ENCODE results near the gene PHACTR3.

The PHACTR3 gene

DNA sequence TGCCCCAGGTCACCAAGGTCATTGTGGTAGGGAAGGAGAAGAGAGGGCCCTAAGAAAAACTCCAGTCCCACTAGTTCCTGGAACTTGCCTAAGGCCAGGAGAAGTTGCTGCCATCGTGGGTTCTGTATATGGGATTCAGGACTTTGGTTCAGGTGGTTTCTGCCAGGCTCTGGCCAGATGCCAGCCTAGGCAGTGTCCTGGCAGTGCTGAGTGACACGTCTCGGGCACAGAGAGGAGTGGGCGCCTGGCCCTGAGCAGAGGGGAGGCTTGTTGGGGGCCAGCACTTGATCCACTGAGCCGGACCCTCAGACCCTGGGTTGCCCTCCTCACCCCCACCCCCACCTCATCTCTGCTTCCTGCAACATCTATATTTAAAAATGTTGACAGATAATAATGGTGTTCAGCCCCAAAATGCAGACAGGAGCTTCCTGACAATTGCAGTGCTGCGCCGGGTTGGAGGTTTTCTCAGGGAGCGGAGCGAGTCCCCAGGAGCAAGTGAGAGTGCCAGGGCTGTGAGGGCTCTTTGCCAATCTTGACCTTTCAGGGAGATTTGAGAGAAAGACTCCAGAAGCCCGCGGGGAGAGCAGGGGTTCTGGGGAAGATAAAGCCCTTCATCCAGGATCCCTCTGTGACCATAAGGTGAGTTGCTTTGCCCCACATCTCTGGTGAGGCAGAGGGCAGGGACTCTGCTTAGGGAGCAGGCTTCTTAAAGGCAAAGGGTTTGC is 71.9 kb downstream of the PHACTR3 start:
- no peak for DNase-seq

DNA sequence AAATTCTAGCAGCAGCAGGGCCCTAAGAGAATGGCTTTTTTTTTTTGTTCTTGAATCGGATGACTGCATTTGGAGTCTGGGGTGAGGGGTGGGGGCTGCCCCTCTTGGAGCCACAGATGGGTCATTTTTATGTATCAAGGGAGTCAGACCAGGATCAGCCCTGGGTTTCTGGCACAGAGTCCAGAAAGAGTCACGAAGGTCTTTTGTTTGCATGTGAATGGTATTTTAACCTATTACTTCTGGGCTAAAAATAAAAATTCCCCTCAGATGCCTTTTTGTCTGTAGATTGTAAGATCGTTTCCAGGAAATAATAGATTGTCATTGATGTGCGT is 72.5 kb downstream of the PHACTR3 start:
- DNase-seq = no peak

DNA sequence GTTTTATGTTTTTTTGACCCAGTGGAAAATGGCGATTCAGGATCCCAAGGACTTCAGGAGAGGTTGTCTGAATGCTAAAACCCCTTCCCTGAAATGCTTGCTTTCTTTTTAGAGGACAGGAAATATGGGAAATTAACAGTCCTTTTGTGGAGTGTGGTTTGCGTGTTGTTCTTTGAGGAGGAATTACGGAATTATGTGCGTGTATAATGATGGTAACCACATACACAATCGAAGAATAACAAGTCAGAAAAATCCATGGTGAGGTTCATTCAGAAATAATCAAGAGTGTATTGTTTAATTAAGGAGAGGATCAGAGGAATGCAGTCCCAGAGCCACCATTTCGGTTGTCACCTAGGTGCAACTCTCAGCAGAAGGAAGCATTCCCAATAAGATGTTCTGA is 73.2 kb downstream of the PHACTR3 start:
- DNase-seq = no peak

DNA sequence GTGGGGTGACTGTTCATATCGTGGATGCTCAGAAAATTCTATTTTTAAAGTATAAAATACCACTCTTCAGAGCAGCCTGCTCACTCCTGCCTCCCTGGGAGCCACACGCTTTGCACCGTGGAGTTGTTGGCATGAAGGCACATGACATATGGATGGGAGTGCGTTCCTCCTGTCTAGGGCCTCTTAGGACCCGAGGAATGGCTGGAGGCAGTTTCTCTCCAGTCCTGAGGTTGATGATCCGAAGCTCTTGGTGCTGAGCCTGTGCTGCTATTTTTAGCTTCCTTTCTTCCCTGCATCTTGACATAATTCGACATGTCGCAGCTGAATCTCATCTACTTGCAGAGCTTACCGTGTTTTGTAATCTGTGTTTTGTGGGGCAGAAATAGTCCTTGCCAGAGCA is 73.9 kb downstream of the PHACTR3 start:
- no peak for DNase-seq

DNA sequence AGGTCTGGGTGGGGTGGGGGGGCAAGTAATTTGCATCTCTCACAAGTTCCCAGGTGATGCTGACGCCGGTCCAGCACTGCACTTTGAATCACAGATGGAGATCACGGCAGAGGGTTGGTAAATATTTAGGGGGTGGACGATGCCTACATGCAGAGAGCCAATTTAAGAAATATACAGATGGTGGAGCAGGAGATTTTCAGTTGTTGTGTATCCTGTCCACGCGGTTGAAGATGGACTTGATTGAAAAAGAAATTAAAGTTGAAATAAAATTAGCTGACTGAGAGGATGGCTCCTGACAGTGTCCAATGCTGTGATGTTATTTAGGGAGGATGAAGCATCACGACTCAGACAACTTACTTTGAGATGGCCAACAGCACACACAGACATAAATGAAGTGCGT is 74.6 kb downstream of the PHACTR3 start:
- DNase-seq = no peak

DNA sequence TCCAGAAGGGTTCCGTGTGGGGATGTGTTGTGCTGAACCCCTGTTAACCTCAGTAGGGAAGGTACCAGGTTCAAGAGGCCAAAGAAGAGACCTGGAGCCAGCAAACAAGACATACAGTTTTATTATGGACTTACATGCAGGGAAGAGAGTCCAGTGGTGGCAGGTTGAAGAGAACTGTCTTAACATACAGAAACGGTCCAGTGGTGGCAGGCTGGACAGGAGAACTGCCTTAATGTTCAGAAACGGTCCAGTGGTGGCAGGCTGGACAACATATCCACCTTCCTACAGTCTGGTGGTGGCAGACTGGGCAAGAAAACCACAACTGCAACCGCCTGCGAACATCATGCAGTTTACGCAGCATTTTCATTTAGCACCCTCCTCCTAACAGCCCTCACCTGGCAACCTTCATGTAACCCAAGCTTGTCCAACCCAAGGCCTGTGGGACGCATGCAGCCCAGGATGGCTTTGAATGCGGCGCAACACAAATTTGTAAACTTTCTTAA is 75.9 kb downstream of the PHACTR3 start:
- no peak for DNase-seq

DNA sequence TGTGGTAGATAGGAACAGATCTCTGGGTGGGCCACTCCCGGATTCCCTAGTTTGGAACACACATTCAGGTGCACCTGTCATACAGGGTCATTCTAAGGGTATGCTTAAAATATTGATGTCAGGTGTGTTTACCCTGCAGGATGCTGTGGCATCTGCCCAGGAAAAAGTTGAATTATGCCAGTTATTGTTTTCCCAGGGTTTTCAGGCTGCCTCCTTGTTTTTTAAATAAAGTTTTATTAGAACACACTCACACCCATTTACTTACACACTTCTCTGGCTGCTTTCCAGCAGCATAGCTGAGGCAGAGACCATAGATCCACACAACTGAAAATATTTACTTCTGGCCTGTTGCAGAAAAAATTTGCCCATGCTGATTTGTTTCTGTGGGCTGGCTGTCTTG is 76.5 kb downstream of the PHACTR3 start:
- no peak for DNase-seq

DNA sequence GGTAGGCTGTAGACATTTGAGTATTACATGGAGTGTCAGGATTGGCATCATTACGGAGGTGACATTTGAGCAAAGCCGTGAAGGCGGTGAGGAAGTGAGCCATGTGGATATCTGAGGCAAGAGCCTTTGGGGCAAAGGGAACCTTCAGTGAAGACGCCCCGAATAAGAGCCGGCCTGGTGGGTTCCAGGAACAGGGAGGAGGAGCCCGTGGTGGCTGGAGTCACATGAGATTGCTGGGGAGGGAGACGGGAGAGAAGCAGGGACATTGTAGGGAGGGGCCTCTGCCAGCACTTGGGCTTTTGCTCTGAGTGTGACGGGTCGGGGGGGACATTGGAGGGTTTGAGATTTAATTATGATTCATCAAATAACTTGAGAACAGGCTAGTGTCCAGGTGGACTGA is 78.3 kb downstream of the PHACTR3 start:
- no peak for DNase-seq

DNA sequence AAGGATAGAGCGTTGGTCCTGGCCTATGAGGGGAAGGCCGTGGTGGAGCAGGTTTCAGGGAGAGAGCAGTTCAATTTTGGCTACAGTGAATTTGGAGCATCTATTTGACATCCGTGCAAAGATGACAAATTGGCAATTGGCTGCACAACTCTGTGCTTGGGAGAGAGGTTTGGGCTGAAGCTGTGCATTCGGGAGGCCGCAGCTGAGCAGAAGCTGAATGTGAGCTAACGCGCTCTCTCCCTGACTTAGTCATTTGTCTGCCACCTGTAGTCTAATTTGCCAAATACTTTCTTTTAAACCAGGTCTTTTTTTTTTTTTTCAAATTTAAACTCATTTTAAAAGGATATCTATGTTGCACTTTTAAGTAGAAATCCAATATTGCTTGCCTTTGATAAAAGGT is 78.8 kb downstream of the PHACTR3 start:
- no peak for DNase-seq

DNA sequence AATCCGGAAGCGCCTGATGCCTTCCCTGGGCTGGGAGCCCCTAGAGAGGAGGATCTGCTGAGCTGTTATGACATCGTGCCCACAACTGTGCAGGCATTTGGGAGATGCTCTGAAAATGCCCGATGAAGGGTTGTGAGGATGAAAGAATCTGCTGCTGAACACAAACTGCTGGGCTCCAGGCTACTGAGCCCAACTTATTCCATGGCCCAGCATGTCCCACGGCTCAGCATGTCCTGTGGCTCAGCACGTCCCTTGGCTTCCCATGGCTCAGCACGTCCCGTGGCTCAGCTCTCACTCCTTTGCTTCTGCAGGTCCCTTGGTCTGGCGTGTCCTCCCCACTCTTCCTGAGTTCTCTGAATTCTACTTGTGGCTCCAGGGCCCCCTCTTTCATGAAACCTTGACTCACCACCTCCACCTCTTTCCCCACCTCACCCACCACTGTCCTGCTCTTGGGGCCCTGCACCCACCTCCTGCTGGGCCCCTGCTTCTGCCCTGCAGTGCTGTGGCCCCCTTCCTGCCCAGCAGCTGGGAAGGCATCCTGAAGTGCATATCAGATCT is 80.4 kb downstream of the PHACTR3 start:
- DNase-seq = no peak

DNA sequence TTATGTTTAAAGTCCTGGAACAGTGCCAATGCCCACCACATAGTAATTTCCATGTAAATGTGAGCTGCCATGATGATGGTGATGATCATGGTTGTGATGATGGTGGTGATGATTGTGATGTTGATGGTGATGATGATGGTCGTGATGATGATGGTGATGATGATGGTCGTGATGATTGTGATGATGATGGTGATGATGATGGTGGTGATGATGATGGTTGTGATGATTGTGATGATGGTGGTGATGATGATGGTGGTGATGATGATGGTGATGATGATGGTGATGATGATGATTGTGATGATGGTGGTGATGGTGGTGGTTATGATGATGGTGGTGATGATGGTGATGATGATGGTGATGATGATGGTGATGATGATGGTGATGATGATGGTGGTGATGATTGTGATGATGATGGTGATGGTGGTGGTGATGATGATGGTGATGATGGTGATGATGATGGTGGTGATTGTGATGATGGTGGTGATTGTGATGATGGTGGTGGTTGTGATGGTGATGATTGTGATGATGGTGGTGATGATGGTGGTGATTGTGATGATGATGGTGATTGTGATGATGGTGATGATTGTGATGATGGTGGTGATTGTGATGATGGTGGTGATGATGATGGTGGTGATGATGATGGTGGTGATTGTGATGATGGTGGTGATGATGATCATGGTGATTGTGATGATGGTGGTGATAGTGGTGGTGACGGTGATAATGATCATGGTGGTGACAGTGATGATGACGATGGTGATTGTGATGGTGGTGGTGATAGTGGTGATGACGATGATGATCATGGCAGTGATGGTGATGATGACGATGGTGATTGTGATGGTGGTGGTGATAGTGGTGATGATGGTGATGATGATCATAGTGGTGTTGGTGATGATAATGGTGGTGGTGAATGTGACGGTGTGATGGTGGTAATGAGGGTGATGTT is 82.3 kb downstream of the PHACTR3 start:
- no peak for DNase-seq

DNA sequence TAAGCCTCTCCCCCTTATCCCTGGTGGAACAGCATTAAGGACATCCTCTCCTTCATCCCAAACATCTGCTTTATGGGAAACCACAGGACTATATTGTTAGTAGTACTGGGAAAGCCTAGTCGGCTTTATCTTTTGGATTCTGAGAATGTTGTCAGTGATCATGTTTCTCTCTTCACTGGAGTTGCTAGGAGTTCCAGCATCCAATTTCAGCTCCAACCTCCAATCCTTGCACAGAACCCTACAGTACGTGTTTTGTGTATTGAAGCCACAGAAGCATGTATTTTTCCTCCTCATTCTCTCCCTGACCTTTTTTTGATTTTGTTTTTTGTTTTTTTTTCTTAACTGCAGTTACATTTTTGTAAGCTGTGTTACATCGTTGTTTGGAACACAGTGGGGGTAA is 84.0 kb downstream of the PHACTR3 start:
- DNase-seq = no peak

DNA sequence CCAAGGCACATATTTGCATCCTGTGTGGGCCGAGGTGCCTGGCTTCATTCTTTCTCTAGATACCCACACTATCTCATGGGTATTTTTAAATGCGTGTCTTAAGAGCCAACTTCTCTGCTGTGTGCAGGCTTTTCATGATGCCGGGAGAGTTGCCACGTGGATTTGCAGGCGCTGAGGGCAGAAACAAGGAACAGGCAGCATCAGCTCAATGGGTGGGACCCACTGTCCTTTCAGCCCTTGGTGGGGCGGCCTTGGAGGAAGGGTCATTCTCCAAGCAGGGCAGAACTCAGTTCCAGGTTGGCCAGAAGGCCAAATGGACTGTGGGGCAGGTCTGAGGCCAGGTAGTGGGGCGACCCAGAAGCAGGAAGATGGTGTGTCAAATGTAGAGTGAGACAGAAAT is 84.7 kb downstream of the PHACTR3 start:
- DNase-seq = no peak

DNA sequence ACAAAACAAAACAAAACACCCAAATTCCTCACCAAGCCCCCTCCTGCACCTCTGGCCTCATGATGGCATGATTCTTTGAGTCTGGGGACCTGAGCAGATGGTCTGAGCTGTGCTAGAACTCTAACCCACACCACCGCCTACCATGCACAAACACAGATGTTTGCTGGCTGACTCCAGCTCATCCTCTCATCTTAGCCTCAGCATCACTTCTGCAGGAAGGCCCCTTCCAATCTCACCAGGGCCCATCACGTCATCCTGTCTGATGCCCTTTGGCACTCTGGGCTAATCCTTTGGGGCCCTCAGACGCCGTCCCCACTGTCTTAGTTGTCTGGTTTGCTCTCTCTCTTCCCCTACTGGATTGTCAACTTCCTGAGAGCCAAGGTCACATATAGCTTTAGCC is 85.8 kb downstream of the PHACTR3 start:
- DNase-seq = no peak

DNA sequence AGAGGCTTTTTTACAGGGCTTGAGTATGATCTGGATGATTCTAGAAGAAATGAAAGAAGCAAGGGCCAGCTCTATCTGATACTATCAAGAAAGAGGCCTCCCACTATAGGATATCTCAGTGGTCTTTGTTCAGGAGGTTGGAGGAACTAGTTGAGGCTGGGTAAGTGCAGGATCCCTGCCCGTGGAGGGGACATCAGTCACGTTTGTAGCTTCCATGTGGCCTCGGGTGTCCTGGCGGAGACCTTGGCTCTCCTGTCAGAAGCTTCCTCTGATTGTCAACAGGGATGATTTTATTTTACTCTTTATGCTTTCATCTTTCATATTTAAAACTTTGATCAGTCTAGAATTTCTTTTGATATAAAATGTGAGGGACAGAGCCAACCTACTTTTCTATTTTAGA is 86.6 kb downstream of the PHACTR3 start:
- no peak for DNase-seq

DNA sequence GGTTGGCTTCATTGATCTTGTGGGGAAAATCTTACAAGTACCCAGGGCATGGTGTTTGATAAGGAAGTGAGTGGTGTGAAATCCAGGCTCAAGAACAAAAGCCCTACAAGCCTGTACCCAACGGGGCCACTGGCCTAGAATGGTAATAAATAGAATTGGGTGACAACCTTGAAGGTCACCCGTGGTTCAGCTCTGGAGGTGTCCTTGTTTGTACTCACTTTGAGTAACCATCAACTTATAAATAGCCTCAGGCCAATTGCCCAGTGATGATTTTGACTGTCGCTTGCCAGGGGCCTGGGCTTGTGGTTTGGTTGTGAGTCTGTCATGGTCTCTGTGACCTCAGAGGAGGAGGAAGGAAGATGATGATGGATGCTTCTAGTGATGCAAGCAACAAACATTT is 87.8 kb downstream of the PHACTR3 start:
- no peak for DNase-seq

DNA sequence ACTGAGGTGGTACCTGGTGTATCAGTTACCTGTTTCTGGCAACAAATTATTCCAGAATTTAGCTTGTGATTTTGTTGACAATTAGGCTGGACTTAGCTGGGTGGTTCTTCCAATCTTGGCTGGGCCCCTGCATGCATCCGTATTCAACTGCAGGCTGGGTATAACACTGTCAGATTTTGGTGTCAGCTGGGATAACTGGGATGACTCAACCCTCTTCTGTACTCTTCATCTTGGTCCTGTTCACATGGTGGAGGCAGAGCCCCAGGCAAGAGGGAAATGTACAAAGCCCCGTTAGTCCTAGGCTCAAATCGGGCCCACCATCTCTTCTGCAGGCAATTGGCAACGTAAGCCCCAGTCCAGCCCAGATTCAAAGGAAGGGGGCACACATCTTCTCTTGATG is 89.2 kb downstream of the PHACTR3 start:
- no peak for DNase-seq

DNA sequence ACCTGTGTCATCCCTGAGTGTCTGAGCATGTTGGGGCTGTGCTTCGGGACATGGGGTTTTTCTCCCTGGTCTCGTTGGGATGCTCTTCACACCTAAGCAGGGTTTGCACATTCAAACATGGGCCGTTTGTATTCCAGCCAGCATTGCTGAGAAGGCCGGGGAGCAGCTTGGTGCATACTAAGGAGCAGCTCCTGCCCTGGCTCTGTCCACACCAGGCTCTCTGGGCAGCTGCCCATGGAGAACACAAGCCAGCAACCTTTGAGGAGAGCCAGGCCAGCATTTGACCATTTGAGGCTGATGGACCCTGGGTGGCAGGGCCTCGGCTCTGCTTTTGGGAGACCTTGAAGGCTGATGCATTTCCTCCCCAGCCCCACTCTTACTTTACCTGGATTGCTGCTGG is 92.1 kb downstream of the PHACTR3 start:
- DNase-seq = no peak

DNA sequence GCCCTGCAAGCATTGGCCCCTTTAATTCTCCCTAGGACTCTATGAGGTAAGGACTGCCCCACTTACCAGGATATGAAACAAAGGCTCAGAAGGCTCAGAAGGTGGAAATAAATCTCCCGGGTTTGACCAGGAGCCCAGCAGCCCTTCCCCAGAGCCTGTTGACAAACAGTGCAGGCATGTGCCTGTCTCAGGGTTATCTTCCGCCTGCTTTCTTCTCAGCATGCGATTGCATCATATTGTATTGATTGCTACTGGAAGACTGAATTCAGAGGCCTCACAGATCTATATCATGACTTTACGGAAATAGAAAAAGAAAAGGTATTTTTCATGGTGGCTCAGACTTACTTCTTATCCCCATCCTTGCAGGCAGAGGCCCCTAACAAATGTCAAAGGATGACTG is 92.7 kb downstream of the PHACTR3 start:
- DNase-seq = no peak

DNA sequence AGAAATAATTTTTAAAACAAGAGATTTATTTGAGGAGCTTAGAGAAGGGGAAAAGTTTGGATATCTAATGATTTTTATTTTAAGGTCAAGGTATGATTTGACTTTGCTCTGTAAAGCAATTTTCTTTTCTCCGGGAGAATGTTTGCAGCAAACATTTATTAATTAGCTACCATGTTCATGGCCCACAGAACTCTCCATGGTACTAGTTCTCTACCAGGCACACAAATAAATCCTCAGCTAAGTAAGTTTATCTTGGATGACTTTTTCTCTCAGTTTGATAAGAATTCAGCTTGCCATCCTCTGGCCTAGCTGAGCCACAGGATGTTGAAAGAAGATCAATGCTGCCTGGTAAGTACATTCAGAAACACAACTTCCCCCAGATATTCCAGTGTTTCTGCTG is 94.3 kb downstream of the PHACTR3 start:
- DNase-seq = no peak

DNA sequence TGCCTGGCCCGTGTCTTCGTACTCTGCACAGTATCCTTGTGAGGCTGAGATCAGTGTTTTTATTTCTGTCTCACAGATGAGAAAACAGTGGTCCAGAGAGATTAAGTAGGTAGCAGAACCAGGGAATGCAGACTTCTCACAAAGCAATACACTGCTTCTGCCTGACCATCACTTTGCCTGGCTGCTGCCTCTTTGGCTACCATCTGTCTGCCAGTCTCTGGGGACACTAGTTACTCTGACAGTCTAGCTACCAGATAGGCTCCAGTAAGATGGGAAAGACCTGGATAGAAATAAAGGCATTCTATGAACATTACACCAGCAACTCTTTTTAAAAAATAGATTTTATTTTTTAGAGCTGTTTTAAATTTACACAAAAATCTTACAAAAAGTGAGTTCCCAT is 96.9 kb downstream of the PHACTR3 start:
- no peak for DNase-seq

DNA sequence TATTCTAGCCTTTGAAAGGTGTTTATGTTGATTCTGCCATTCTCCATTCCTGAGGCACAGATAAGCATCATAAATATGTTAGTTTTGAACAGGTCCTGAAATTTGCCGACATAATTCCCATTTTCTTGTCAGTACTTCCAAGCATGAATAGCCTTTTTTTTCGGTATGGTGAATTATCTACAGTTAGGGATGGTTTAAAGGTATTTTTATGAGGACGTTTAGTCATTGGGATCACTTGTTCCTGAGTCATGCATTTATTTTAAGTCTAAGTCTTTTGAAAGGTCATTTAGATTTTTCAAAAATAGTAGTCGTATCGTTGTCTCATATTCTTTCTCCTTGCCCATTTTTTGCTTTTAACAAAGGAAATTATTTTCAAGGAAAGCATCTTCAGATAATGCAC is 98.7 kb downstream of the PHACTR3 start:
- no peak for DNase-seq

DNA sequence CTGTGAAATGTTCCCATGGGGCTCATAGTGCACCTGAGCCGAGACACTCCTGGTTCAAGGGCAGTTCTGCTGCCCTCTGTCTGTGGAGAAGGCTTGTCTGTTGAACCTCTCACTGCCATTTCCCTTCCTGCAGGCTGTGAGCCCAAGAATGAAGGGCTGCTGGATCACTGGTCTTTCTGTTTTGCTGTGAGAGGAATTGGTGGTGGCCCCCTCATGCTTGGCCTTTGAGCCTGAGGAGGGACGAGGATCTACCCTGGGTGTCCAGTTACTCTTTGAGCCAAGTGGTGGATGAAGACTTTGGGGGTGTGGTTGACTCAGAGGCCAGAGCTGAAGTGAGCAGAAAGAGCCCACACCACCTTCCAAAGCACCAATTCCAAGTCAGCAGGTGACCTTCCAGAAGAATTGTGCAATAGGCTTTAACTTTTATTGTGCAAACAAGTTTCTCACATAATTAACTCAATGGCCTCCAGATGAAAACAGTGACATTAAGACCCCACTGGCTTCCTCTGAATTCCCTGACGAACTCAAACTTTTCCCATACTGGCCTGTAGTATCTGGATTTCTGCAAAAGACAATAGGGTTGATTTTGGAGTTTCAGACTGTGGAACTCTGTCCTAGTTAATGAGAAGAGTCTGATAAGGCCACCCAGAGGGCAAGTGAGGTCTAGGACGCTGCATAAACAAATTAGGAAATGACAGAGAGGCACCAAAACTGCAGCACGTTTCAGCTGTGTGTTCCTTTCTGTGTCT is 101.5 kb downstream of the PHACTR3 start:
- DNase-seq = no peak

DNA sequence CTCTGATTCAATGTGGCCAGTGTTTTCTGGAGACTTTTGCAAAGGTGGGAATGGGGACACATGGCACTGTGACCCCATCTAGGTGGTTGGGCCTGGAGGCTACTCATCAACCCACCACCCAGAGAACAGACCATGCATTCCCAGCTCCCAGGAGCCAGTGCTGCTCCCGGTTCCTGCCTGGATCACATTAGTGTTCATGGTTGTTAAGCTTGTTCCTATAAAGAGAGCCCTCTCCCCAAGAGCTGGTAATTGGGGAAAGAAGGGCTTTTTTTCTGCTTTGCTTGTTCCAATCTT is 102.0 kb downstream of the PHACTR3 start:
- no peak for DNase-seq
